Measurements from ENCODE around the gene GLYR1.

GLYR1 gene

GRCh38 chr16:4795828-4796572 is 51.1 kb downstream of the GLYR1 start:
- no peak for DNase-seq (ENCODE audit: extremely low read depth, insufficient read length)
- no peak for TF ChIP-seq CTCF (IDR thresholded peaks at IDR 0.05; ENCODE audit: insufficient read depth, low read length, poor library complexity, severe bottlenecking)
- H3K27me3 ChIP-seq (replicated peaks; ENCODE audit: control insufficient read depth, insufficient read depth, low read length): no peaks in the 10 kb centered on the region
- no peaks in the 10 kb centered on the region; the same call in 1 of the 2 replicates for H3K36me3 ChIP-seq (ENCODE audit: control insufficient read depth, insufficient read depth, low read length)
- no peak overlapping the region for H3K4me3 ChIP-seq (replicated peaks; ENCODE audit: low read depth, low read length)

GRCh38 chr16:4795181-4795827 is 51.8 kb downstream of the GLYR1 start, which contains the start of gene SMIM22:
Gene SMIM22 (plus strand): TSS chr16:4795369. CDS start chr16:4795735, 366 bp downstream.
- H3K4me3 ChIP-seq (replicated peaks; ENCODE audit: low read depth, low read length): no peak within 1 kb of the TSS
- H3K36me3 ChIP-seq (ENCODE audit: control insufficient read depth, insufficient read depth, low read length): no peaks in the 10 kb centered on the region; the same call in 1 of the 2 replicates
- no peaks in the 10 kb centered on the region for H3K27me3 ChIP-seq (replicated peaks; ENCODE audit: control insufficient read depth, insufficient read depth, low read length)
- no peak for DNase-seq (ENCODE audit: extremely low read depth, insufficient read length)
- no peak for TF ChIP-seq CTCF (IDR thresholded peaks at IDR 0.05; ENCODE audit: insufficient read depth, low read length, poor library complexity, severe bottlenecking)

DNA sequence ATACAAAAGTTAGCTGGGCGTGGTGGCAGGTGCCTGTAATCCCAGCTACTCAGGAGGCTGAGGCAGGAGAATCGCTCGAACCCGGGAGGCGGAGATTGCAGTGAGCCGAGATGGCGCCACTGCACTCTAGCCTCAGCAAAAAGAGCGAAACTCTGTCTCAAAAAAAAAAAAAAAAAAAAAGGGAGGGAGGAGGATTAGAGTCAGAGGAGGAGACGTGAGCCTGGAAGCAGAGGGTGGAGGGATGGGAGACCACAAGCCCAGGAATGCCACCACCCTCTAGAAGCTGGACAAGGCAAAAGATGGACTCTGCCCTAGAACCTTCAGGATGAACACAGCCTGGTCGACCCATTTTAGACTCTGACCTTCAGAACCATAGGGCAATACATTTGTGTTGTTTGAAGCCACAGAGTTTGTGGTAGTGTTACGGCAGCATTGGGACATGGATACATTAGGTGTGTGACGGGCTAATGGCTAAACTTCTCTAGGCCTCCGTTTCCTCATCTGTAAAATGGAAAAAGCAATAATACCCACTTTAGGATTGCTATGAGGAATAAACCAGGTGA is 54.1 kb downstream of the GLYR1 start:
- Histone ChIP-seq H3K4me3 (replicated peaks; ENCODE audit: low read depth, low read length) (no peak overlapping the region), H3K27me3 (replicated peaks; ENCODE audit: control insufficient read depth, insufficient read depth, low read length) (no peaks in the 10 kb centered on the region), H3K36me3 (ENCODE audit: control insufficient read depth, insufficient read depth, low read length) (no peaks in the 10 kb centered on the region)
- TF ChIP-seq CTCF (IDR thresholded peaks at IDR 0.05; ENCODE audit: insufficient read depth, low read length, poor library complexity, severe bottlenecking): no peak
- no peak for DNase-seq (ENCODE audit: extremely low read depth, insufficient read length)

GRCh38 chr16:4790871-4791270 is 56.2 kb downstream of the GLYR1 start:
- Histone ChIP-seq H3K4me3 (replicated peaks; ENCODE audit: low read depth, low read length) (no peak overlapping the region), H3K27me3 (replicated peaks; ENCODE audit: control insufficient read depth, insufficient read depth, low read length) (no peaks in the 10 kb centered on the region), H3K36me3 (ENCODE audit: control insufficient read depth, insufficient read depth, low read length) (no peaks in the 10 kb centered on the region)
- no peak for DNase-seq (ENCODE audit: extremely low read depth, insufficient read length)
- TF ChIP-seq CTCF (IDR thresholded peaks at IDR 0.05; ENCODE audit: insufficient read depth, low read length, poor library complexity, severe bottlenecking): no peak

DNA sequence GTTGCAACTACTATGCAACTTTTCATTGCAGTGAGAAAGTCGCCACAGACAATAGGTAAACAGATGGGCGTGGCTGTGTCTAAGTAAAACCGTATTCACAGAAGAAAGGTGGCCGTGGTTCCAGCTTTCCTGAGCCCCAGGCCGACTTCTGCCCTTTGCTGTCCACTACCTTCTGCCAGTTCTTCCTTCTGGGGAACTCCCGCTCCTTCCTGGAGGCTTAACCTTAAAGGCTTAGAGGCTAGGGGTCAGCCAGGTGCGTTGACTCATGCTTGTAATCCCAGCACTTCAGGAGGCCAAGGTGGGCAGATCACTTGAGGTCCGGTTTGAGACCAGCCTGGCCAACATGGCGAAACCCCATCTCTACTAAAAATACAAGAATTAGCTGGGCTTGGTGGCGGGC is 56.8 kb downstream of the GLYR1 start:
- no peak overlapping the region for H3K4me3 ChIP-seq (replicated peaks; ENCODE audit: low read depth, low read length)
- H3K27me3 ChIP-seq (replicated peaks; ENCODE audit: control insufficient read depth, insufficient read depth, low read length): no peaks in the 10 kb centered on the region
- H3K36me3 ChIP-seq (ENCODE audit: control insufficient read depth, insufficient read depth, low read length): no peaks in the 10 kb centered on the region
- no peak for TF ChIP-seq CTCF (IDR thresholded peaks at IDR 0.05; ENCODE audit: insufficient read depth, low read length, poor library complexity, severe bottlenecking)
- no peak for DNase-seq (ENCODE audit: extremely low read depth, insufficient read length)

Measured in GM06990 (cell line).